HG02885 (cell line): ENCODE measurements around the gene NEK7.

Experiments
- ATAC-seq: cut with Tn5 transposase; IDR thresholded peaks from one replicate; pipeline ENCODE4 v1.9.1; 2021; ENCODE audit warnings: mild to moderate bottlenecking; ENCODE audit not compliant: unreplicated experiment, poor library complexity

NEK7 gene

DNA sequence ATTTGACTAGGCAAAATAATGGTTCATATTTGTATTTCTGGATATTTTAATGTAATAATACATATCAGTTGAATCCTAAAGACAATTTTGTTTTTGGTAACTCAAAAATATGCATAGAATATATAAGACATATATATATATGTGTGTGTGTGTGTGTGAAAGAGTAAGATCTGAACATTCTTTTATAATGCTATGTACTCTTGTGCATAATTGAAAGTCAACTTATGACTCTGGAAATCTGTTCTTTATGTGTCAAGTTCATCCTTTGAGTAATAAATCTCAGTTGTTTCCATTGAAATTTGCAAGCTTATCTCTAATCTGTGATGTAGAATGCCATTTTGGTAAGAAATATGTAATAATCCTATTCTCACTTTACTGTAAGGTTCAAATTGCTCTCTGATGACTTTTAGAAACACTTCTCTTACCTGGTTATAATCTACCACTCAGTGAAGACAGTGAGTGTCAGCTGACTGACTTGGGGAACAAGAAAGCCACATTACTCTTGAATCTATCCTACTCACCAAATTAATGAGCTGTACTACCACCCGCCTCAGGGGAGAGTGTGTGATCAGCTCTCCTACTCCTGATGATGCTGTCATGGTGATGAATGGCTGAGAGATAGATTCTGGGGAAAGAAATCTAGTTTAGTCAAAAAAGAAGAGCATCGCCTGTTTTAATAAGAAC, 15.0 kb upstream of the NEK7 start:
- no peak for ATAC-seq

DNA sequence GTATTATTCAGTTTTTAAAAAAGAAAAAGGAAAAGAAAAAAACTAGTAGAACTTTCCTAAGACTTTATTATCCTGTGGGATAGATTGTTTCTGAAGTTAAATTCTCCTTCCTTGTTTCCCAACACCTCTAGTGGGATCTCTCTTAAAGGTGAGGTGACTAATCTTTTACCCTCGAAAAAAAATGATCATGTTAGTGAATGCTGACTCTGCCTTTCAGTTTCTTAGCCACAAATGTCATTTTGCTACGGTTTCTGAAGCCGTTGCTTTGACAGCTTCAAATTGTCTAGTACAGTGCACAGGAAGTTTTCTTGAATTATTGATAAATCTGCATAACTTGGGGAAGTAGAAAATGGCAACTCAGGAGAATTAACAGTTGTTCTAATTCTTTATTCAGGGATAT, 13.0 kb upstream of the NEK7 start:
- peak; percentile 66 for ATAC-seq

DNA sequence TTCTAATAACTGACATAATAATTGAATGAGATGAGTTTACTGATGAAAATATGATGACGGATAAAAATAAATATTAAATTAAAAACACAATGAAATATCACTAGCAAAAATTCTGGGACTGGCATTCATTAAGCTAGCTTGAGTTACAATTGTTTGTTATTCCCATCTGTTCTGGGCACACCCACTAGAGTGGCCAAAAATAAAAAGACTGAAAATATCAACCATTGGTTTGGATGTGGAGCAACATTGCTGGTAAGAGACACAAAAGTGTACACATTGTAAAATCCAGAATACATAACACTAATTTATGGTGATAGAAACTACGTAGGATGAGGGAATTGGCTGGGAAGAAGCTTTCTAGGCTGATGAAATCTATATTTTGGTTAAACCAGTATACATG, 9.6 kb upstream of the NEK7 start:
- no peak for ATAC-seq

DNA sequence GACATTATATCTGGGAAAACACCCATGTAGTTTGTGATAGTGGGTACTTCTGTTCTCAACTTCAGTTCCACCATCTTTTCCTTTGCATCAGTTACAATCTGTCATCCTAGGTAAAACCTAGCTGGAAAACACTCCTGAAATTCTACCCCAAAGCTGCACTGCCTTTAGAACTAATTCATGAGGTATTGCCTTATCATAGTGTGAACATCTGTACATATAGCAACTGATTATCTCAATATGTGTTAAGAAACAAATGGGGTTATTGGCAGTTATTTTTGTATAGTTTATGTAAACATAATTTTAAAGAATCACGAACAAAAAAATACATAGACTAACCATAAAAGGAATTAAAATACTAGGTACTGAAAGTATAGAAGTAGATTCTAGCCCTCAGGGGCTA, 6.4 kb upstream of the NEK7 start:
- no peak for ATAC-seq

DNA sequence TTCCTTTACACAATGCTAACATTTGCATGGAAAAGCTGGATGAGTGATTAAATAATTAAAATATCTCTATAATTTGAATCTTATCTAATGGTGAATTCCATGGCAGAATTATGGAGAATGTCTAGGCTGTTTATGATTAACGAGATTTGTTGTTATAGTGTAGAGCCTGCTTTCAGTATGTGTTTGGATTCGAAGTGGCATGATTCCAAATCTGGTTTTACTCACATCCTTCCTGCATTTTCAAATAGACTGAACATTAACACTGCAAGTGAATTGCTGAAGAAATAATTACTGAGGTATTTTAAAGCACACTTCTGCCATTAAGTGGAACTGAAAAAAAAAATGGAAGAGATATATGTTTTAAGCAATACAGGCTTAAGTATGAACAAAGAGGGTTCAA, 5.1 kb upstream of the NEK7 start:
- no peak for ATAC-seq

DNA sequence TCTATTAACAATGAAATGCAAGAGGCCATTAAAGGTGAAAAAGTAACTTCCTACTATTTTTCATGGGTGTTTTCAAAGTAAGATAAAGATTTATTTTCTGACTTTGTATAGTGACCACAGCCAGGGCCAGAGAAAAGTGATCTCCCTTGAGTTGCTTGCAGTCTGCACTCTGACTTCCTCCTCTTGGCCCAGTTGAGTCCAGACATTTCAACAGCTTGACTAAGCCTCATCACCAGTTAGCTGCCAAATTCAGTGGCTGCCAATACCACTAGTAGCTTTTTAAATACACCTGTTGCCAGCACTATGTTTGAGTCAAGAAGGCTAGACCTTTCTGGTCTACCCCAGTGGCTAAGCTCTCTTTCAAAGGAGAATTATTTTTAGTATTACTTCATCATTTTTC, 3.7 kb upstream of the NEK7 start:
- ATAC-seq: no peak

DNA sequence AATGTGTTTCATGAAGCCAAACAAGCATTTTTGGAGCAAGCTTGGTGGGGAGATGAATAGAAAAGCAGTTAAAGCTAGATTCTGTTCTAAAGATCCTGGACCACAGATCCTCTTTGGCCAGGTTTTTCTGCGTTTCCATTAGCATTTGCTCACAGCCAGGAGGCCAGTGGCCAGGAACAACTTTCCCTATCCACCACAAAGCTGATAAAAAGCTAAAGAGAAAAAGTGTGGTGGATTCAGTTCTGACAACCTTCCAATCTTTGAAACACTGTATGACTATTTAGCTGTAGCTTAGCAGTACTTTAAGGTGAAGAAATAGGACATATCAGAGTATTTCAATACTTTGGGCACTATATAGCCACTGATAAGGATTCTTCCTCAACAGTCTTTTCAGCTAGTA, 3.0 kb upstream of the NEK7 start:
- no peak for ATAC-seq

DNA sequence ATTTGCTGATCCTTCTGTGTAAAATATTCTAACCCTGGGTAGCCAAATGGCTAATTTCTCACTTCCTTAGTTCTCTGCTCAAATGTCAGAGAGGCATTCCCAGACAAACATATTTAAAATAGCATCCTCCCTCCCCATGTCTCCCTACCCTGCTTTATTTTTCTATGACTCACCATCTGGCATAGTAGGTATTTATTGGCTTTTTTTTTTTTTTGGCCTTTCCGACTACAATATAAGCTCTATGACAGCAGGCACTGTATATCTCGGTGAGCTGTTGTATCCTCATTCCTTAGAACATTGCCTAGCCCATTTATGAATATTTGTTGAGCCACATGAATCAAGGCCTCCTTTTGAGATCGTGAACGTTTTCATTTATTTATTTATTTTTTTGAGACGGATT, 1.5 kb upstream of the NEK7 start:
- ATAC-seq: no peak

DNA sequence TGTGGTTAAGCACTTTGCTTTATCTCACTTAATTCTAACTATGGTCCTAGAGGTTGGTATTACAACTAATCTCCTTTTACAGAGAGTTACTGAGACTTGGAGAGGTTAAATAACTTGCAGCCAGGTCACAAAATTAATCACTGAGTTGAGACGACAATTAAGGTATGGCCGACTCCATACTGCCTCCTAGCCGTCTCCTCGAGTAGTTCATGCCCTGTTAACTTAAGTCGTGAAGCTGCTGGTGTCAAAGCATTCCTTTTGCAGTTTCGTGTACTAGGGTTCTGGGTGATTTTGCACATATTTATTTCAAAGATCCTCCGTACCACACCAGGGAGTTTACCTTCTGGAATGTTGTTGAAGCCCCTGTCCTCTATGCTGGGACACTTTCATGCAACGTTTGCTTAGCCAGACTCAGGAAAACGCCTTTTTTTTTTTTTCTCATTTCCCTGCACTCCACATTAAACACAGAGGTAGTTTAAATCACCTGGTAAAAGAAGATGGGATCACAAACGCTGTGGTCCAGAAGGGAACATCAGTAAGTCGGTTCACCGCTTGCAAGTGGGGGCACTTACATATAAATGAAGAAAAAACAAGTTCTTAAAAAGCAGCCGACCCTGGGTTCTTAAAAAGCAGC, 570 bp upstream of the NEK7 start:
- peak; percentile 30 for ATAC-seq

DNA sequence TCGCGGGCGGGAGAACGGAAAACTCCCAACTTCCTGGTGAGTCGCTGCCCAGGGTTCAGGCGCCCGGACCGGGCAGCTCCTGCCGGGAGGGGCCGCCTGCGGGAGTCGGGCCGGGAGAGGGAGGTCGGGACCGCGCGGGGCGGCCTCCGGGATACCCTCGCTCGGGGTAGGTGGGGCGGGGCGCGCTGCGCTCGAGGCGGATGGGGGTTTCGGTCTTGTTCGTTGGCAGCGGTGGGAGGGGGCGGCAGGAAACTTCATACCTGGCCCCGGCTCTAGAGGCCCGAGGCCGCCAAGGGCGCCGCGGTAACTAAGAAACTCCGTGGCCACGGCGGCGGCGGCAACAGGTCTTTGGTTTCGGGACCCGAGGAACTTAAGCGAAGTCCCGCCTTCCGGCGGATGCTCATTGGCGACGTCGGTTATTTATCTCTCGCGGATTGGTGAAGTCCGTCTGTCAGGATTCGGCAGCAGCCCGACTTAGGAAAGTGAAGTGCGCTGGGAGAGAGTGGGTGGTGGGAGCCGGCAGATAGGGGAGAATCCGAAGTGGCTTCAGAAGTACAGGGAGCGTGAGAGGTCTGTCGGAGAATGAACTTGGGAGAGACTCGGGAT, 546 bp downstream of the NEK7 start:
- peak; percentile 49 for ATAC-seq

DNA sequence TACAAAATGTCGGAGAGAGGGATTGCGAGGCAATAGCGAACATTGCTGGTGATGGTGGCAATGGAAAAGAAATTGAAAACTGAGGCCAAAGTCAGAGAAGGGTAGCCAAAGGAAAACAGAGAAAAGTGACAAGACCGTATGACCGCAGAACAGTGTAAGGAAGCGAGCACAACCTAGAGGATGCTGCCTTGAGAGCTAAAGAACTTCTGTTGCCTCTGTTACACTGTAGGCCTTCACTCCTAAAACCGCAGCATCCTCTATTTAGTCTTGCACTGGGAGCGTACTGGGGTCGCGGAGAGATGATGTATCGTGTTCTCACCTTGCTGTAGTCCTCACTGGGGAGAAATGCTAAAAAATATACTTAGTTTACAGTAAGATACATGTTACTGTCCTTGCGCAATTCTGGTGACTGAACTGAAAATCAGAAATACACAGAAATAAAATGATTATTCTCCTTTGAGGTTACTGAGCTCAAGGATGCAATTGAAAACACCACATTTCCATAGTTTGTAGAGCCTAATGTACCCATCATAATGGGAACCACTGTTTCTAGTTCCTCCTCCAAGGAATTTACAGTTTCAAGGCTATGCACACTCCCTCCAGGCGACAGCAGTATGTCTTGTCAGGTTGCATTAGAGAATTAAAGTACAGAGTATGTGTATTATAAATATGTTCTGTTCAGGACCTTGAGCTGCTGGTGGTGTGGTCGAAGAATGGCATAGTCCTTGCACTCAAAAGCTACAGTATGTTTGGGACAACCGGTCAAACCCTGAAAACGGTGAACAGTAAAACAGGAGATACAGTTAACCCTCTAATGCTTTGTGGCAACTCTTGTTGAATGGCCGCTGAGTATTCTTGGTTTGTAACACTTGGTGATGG, 1.3 kb downstream of the NEK7 start:
- ATAC-seq: no peak

DNA sequence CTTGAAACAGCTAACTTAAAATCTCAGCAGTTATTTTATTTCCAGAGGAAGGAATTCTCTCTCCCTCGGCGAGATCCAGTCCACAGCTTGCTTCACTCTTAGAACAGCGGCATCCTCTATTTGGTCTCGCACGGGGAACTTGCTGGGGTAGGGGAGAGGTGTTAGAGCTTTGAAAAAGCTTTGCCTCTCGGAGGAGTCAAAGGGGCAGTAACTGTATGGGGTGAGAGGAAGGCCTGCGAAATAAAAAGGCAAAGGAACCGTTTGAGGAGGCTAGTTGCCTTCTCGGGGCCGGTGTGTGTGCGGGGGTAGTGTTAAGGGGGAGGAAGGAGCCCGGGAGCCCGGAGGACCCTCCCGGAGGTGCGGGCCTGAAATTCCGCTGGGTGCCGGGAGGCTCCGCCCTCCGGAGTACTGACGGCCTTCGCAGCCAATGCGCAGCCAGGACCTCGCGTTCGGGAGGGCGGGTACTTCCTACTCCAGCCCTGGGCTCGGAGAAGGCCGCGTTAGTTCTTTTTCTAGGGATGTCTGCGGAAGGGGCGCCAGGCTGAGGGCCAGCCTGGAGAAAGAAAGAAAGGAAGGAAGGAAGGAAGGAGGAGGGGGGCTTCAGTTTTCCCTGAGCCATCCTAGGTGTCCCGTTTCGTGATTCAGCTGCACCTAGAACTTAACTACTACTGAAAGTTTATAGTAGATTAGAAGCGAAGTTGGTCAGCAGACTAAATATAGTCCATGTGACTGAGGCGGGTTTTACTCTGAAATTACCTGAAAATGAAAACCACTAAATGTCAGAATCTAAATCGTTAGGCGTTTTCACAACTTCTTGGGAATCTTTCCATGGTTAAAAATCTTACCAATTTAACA, 2.2 kb downstream of the NEK7 start:
- ATAC-seq: peak; percentile 75

DNA sequence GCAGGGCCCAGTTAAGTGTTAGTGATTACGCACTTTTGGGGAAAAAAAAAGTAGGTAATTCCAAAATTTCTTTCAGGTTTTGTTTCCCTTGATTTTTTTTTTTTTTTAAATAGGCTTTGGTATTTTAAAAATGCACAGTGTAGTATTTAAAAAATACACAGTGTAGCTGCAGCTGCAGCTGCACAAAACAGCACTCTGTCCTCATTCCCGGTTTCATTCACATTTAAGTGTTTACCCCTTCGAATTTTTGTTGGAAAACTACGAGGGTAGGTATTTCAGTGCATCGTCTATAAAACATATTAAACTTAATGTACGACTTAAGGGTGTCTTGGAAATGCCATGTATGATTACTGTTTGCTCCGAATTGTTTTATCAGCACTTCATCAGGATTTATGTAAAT, 3.4 kb downstream of the NEK7 start:
- ATAC-seq: no peak

DNA sequence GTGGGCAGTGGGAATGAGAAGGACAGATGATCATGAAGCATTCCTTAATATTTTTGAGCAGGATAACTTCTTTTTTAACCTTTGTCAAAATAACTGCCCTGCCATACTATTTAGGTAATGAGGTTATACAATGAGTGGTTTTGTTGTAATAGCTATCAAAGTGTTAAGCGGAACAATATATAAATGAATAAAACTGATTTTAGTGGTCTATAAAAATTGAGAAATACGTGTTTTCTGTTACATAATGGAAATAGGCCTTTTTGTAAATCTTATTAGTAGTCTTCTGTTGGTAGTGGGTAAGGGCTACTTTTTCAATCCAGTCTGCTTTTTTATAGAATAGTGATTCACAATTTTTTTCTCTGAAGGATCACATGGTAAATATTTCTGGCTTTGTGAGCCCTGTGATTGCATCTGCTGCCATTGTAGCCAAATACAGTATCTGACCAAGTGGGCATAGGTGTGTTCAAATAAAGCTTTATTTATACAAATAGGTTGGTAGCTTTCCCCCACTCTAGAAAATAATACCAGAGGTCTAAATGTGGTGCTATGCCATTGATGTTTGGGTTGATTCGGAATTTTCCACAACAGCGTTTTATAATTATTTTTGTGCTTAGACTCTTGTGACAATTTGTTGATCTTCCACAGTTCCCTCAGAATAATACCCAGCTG, 4.3 kb downstream of the NEK7 start:
- ATAC-seq: no peak

DNA sequence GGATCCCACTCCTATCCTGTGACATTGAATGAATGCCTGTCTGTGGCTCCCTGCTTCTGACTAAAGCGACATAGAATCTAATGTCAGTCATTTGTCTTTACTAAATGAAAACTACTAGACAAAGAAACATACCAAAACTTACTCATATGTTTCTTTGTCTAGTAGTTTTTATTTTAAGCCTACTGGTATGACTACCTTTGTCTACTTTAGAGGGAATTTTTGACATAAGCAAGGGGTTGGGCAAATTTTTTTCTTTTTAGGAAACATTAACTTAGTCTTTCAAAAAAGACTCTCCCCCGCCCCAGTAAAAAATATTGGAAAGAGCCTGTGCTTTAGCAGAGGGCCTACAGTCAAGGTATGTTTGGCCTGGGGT, 4.9 kb downstream of the NEK7 start:
- ATAC-seq: no peak

DNA sequence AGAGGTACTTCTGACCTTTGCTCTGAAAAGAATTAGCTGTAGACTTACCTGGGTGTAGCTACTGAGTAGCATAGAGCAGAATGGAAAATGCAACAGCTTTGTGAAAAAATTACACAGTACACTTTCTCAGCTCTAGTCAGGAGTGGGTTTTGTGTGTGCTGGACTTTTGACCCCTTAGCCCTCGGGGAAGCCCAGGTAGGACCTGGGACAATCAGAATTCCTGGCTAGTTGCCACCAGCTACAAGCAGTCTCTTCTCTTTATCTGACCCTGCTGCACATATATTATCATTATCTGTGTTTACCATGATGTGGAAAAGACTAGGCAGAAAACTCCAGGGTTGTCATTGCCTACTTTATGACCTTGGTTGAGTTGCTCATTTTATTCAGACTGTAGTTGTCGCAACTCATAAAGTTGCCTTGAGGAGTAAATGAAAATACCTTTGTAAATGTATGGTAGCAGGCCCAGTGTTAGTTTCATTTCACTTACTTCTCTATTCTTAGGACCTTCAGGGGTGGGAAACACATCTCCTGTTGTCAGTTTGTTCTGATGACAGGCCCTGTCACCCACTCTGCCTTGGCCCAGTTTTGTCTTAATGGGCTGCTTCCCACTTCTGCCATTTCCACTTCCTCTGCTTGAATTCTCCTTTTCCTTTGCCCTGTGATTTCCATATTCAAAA, 5.4 kb downstream of the NEK7 start:
- peak; percentile 23 for ATAC-seq

DNA sequence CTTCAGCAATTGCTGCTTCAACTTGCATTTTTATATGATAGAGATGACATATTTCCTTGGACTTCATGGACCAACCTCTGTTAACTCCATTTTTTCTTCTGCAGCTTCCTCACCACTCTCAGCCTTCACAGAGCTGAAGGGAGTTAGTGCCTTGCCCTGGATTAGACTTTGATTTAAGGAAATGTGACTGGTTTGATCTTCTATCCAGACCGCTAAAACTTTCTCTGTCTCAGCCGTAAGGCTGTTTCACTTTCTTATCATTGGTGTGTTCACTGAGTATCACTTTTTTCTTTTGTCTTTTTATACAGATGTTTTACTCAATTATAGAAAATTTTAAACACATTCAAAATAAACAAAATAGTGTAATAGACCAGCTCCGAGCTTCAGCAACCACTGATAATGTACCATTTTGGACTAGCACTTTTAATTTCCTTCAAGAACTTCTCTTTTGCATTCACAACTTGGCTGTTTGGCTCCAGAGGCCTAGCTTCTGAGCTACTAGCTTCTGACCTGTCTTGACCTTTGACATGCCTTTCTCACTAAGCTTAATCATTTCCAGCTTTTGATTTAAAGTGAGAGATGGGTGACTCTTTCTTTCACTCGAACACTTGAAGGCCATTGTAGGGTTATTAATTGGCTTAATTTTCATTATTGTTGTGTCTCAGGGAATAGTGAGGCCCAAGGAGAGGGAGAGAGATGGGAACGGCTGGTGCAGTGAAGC, 9.3 kb downstream of the NEK7 start:
- peak; percentile 44 for ATAC-seq

DNA sequence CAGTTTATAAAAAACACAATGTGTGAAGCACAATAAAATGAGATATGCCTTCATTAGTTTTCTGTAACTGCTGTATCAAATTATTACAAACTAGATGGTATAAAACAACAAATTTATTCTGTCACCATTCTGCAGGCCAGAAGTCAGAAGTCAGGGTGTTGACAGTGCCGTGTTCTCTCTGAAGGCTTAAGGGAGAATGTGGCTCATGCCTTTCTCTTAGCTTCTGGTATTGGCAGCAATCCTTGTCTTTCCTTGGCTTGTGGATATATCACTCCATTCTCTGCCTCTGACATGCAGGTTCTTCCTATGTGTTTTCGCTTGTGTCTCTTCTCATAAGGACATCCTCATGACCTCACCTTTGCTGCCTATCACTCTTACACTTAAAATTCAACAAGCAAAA, 10.1 kb downstream of the NEK7 start:
- no peak for ATAC-seq
